Islet precursor cell (in vitro differentiated cells): Measurements from ENCODE around the gene CPSF7.

Experiments
- DNase-seq: peaks from one replicate; pipeline ENCODE4 v3.0.0-alpha.2; 2018

The CPSF7 gene

DNA sequence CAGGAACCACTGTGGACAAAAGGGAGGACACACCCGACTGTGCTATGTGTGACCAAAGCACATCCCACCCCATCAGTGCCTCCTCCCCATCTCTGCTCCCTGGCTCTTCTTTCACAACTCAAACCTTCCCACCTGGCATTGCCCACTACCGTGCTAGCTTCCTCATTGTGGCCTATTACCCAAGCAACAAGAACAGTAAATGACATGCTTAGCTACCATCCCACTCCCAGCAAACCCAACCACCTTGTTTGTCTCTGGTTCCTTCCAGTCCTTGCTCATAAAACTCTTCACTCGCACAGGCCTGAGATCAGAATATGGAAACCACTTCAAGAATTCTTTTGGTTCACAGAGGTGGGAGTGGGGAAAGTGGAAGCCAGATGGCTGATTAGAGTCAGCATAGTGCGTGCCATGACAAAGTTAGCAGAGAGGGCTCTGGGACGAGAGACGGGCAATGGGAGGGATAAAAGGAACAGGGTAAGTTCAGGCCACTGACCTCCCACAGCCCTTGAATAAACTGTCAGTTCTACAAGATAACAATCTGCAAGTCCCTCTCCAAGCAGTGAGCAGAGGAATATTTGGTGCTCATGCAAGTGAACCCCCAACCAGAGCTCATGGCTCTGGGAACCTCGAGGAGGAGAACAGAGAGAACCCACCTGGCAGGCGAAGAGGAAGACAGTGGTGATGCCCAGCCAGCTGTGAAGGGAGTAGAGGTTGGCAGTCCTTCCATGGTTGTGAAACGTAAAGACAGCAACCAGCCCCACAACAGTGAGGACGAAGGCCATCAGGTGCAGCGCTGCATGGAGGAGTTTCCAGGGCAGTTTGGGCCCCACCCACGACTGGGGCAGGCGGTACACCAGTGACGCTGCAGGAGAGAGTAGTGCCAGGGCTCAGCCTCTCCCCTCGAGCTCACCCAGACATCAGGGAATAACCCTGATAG is 76.4 kb downstream of the CPSF7 start:
- DNase-seq: no peak
